Activated naive CD4-positive, alpha-beta T cell treated with anti-CD3 and anti-CD28 coated beads for 36 hours (primary cell): ENCODE results near the gene E2F1. TPM values are rescaled to one million over a fixed set of nuclear protein-coding genes. Genes with fewer than 3 reads are reported as not detected.
A peak's percentile ranks its signal among the peaks of the same experiment; 100 is the strongest.

Source experiments
- CTCF ChIA-PET: fragments of 350-600 bp; sonication (Branson Sonifier 250); formaldehyde crosslinking; loops from one replicate; lab custom pipeline; 2021; ENCODE audit warnings: antibody characterized with exemption; lab: Charles Lee
- DNase-seq: peaks from one replicate; pipeline ENCODE4 v3.0.0-alpha.2; 2020
- H3K27ac Mint-ChIP-seq: one replicate; pipeline ENCODE4 v1.8.0; 2021; ENCODE audit warnings: mild to moderate bottlenecking, mixed read lengths
- H3K27me3 Mint-ChIP-seq: one replicate; pipeline ENCODE4 v1.8.0; 2021; ENCODE audit warnings: low read depth, mixed read lengths
- H3K36me3 Mint-ChIP-seq: one replicate; pipeline ENCODE4 v1.8.0; 2021; ENCODE audit warnings: low read depth, mixed read lengths
- H3K4me1 Mint-ChIP-seq: one replicate; pipeline ENCODE4 v1.8.0; 2021; ENCODE audit warnings: low read depth, mixed read lengths
- H3K4me3 Mint-ChIP-seq: one replicate; pipeline ENCODE4 v1.8.0; 2021; ENCODE audit warnings: mild to moderate bottlenecking, moderate library complexity, mixed read lengths
- H3K9me3 Mint-ChIP-seq: one replicate; pipeline ENCODE4 v1.8.0; 2021; ENCODE audit warnings: mixed read lengths
- intact Hi-C: fragments of 100-400 bp; cut with micrococcal nuclease; formaldehyde crosslinking; loops from one replicate; pipeline ENCODE4 v1.15.1; 2023
- total RNA-seq, 2 experiments: library from RNA; stranded (reverse); gene quantifications; one replicate each; pipeline ENCODE4 v1.2.3, GENCODE V29; 2021

E2F1 gene
- total RNA-seq, 2 experiments from 2014 or later: 69.3 to 70.0 TPM

GRCh38 chr20:33725607-33726264 lies 39.6 kb upstream of the E2F1 start:
- no peak overlapping the region for H3K27ac Mint-ChIP-seq
- no peaks in the 10 kb centered on the region for H3K27me3 Mint-ChIP-seq
- intact Hi-C loops: no loop called here
- H3K4me1 Mint-ChIP-seq: peaks cover 7% of the 10 kb centered on the region
- H3K9me3 Mint-ChIP-seq: no peaks in the 10 kb centered on the region
- DNase-seq: no peak
- H3K4me3 Mint-ChIP-seq: no peak overlapping the region
- CTCF ChIA-PET: no interaction called here
- no peaks in the 10 kb centered on the region for H3K36me3 Mint-ChIP-seq

GRCh38 chr20:33724439-33725094 lies 38.4 kb upstream of the E2F1 start:
- CTCF ChIA-PET: no interaction called here
- Mint-ChIP-seq H3K4me3 (no peak overlapping the region), H3K27ac (no peak overlapping the region), H3K4me1 (peaks cover 9% of the 10 kb centered on the region), H3K36me3 (no peaks in the 10 kb centered on the region), H3K9me3 (no peaks in the 10 kb centered on the region), H3K27me3 (no peaks in the 10 kb centered on the region)
- no peak for DNase-seq
- intact Hi-C loops: no loop called here

GRCh38 chr20:33721391-33722140 lies 35.4 kb upstream of the E2F1 start:
- intact Hi-C loops: loop anchor here (2.0 kb wide), 1 partner anchor 59 kb away; the partner anchor contains the start of gene C20orf144
- peak overlapping the region; percentile 79 for H3K4me3 Mint-ChIP-seq

GRCh38 chr20:33719989-33720709 lies 34.0 kb upstream of the E2F1 start, which contains the start of gene PXMP4:
PXMP4 (minus strand) TSS chr20:33720310; CDS start chr20:33720207, 103 bp downstream.
- Mint-ChIP-seq H3K27me3 (no peaks in the 10 kb centered on the region), H3K9me3 (no peaks in the 10 kb centered on the region), H3K4me3 (peak within 1 kb of the TSS; percentile 79), H3K4me1 (peaks cover 21% of the 10 kb centered on the region), H3K27ac (peak within 1 kb of the TSS; percentile 76), H3K36me3 (peaks cover 3% of the 10 kb centered on the region)
- CTCF ChIA-PET: interaction anchor here (1.4 kb wide), 2 partner anchors 12 to 52 kb away, joined by 4 read pairs; partner anchors contain the start of gene ZNF341
- peak; percentile 95 for DNase-seq
- intact Hi-C loops: loop anchor here (1.0 to 2.0 kb wide), 8 partner anchors 11 to 319 kb away; partner anchors contain the start of genes C20orf144, CDK5RAP1, CHMP4B and E2F1

More at GRCh38 chr20:33721391-33722140, 35.4 kb upstream of the E2F1 start:
- CTCF ChIA-PET: interaction anchor here (0.6 to 1.4 kb wide), 2 partner anchors 53 to 277 kb away, joined by 3 to 4 read pairs; no protein-coding TSS in a partner anchor
- Mint-ChIP-seq H3K4me1 (peaks cover 21% of the 10 kb centered on the region), H3K9me3 (no peaks in the 10 kb centered on the region), H3K27ac (no peak overlapping the region), H3K36me3 (no peaks in the 10 kb centered on the region), H3K27me3 (no peaks in the 10 kb centered on the region)
- DNase-seq: no peak

GRCh38 chr20:33719277-33719988 lies 33.2 kb upstream of the E2F1 start:
- Mint-ChIP-seq H3K36me3 (peaks cover 3% of the 10 kb centered on the region), H3K4me1 (peaks cover 21% of the 10 kb centered on the region)
- DNase-seq: peak; percentile 26

GRCh38 chr20:33716498-33716897 lies 30.3 kb upstream of the E2F1 start:
- intact Hi-C loops: no loop called here
- no peak overlapping the region for H3K4me3 Mint-ChIP-seq
- CTCF ChIA-PET: no interaction called here

More at GRCh38 chr20:33719277-33719988, 33.2 kb upstream of the E2F1 start:
- Mint-ChIP-seq H3K9me3 (no peaks in the 10 kb centered on the region), H3K27ac (peak overlapping the region; percentile 73), H3K4me3 (peak overlapping the region; percentile 79), H3K27me3 (no peaks in the 10 kb centered on the region)
- intact Hi-C loops: no loop called here
- CTCF ChIA-PET: interaction anchor here (1.4 kb wide), 1 partner anchor 13 kb away, joined by 4 read pairs; the partner anchor contains the start of gene ZNF341

GRCh38 chr20:33713865-33714367 lies 27.7 kb upstream of the E2F1 start:
- CTCF ChIA-PET: interaction anchor here (0.7 to 1.0 kb wide), 2 partner anchors 10 to 13 kb away, joined by 3 to 4 read pairs; no protein-coding TSS in a partner anchor
- no peaks in the 10 kb centered on the region for H3K9me3 Mint-ChIP-seq
- peaks cover 9% of the 10 kb centered on the region for H3K4me1 Mint-ChIP-seq
- no peak overlapping the region for H3K27ac Mint-ChIP-seq
- intact Hi-C loops: no loop called here
- H3K36me3 Mint-ChIP-seq: peaks cover 8% of the 10 kb centered on the region
- DNase-seq: no peak
- H3K4me3 Mint-ChIP-seq: no peak overlapping the region
- H3K27me3 Mint-ChIP-seq: no peaks in the 10 kb centered on the region

More at GRCh38 chr20:33716498-33716897, 30.3 kb upstream of the E2F1 start:
- no peak overlapping the region for H3K27ac Mint-ChIP-seq
- no peaks in the 10 kb centered on the region for H3K9me3 Mint-ChIP-seq
- peaks cover 21% of the 10 kb centered on the region for H3K4me1 Mint-ChIP-seq
- no peak for DNase-seq
- H3K36me3 Mint-ChIP-seq: peaks cover 7% of the 10 kb centered on the region
- no peaks in the 10 kb centered on the region for H3K27me3 Mint-ChIP-seq

GRCh38 chr20:33711446-33711738 lies 25.2 kb upstream of the E2F1 start:
- intact Hi-C loops: no loop called here
- Mint-ChIP-seq H3K4me1 (peaks cover 3% of the 10 kb centered on the region), H3K27ac (no peak overlapping the region), H3K27me3 (no peaks in the 10 kb centered on the region), H3K36me3 (peaks cover 8% of the 10 kb centered on the region), H3K9me3 (no peaks in the 10 kb centered on the region), H3K4me3 (no peak overlapping the region)
- CTCF ChIA-PET: no interaction called here
- no peak for DNase-seq

- no peak overlapping the region for H3K27ac Mint-ChIP-seq
- CTCF ChIA-PET: interaction anchor here (0.6 kb wide), 1 partner anchor 256 kb away, joined by 3 read pairs; no protein-coding TSS in a partner anchor
- no peaks in the 10 kb centered on the region for H3K27me3 Mint-ChIP-seq
- H3K4me1 Mint-ChIP-seq: peaks cover 3% of the 10 kb centered on the region
- peaks cover 5% of the 10 kb centered on the region for H3K36me3 Mint-ChIP-seq
- H3K9me3 Mint-ChIP-seq: no peaks in the 10 kb centered on the region
- intact Hi-C loops: no loop called here
- no peak for DNase-seq
- no peak overlapping the region for H3K4me3 Mint-ChIP-seq
Observed at GRCh38 chr20:33710681-33711445, 24.7 kb upstream of the E2F1 start.

- Mint-ChIP-seq H3K9me3 (no peaks in the 10 kb centered on the region), H3K4me3 (no peak overlapping the region), H3K4me1 (peaks cover 3% of the 10 kb centered on the region), H3K27ac (no peak overlapping the region), H3K36me3 (peaks cover 5% of the 10 kb centered on the region), H3K27me3 (no peaks in the 10 kb centered on the region)
- CTCF ChIA-PET: interaction anchor here (0.6 to 0.9 kb wide), 2 partner anchors 206 to 255 kb away, joined by 3 to 4 read pairs; no protein-coding TSS in a partner anchor
- intact Hi-C loops: no loop called here
- no peak for DNase-seq
Observed at GRCh38 chr20:33709905-33710541, 23.8 kb upstream of the E2F1 start.
